ENCODE results near the gene QARS1. TPM values are rescaled to one million over a fixed set of nuclear protein-coding genes. Genes with fewer than 3 reads are reported as not detected.

Gene QARS1
- polyA plus RNA-seq, 1 of the 3 experiments (the other 2 are of a cell fraction), result 311 TPM

GRCh38 chr3:49058011-49058410 is 46.5 kb downstream of the QARS1 start:
- H3K9me3 ChIP-seq, result no peaks in the 10 kb centered on the region
- no peaks in the 10 kb centered on the region for H3K9me2 ChIP-seq
- CTCF ChIA-PET, result interaction anchor here (1.4 kb wide), 1 partner anchor 70 kb away, joined by 3 read pairs; no protein-coding TSS in a partner anchor
- H3K36me3 ChIP-seq (replicated peaks in 1 of 2; ENCODE audit: control insufficient read depth in 1 of 2, insufficient read depth in 2 of 2, low read length in 1 of 2), result peaks cover 20 to 51% of the 10 kb centered on the region in 2 experiments
- H3F3A ChIP-seq (replicated peaks; ENCODE audit: insufficient read depth), result no peaks in the 10 kb centered on the region
- 95% methylated on average over 7 of the region's 7 CpGs for WGBS (ENCODE audit: low lambda C conversion rate)
- POLR2A ChIA-PET, result interaction anchor here (0.7 kb wide), 1 partner anchor 51 kb away, joined by 3 read pairs; the partner anchor contains the start of gene WDR6
- no peak overlapping the region for H3K9ac ChIP-seq
- DNase-seq, result no peak
- H3K27ac ChIP-seq (ENCODE audit: low read depth in 2 of 2, low read length in 1 of 2), result no peak overlapping the region
- H3K4me3 ChIP-seq (ENCODE audit: low read depth in 2 of 2, low read length in 1 of 2), result no peak overlapping the region
- H3K27me3 ChIP-seq (ENCODE audit: insufficient read depth), result no peaks in the 10 kb centered on the region
- TF ChIP-seq EZH2phosphoT487 (IDR thresholded peaks at IDR 0.05; ENCODE audit: borderline replicate concordance, low read depth), result no peak
- no peak for TF ChIP-seq MXI1 (IDR thresholded peaks at IDR 0.05; ENCODE audit: low read depth, low read length)
- no peak for TF ChIP-seq CHD2 (IDR thresholded peaks at IDR 0.05; ENCODE audit: low read length, partially characterized antibody)
- no peak for TF ChIP-seq FOXJ3 (CRISPR knock-in tag; IDR thresholded peaks at IDR 0.05)
- TF ChIP-seq TAF1 (IDR thresholded peaks at IDR 0.05; ENCODE audit: borderline replicate concordance, low read depth, low read length), result no peak
- no peak for TF ChIP-seq MEF2A (IDR thresholded peaks at IDR 0.05; ENCODE audit: borderline replicate concordance, low read depth)
- no peak for TF ChIP-seq IRF3 (IDR thresholded peaks at IDR 0.05; ENCODE audit: low read depth, low read length)
- no peak for TF ChIP-seq GATA2 (CRISPR knock-in tag; IDR thresholded peaks at IDR 0.05)
- TF ChIP-seq USF2 (IDR thresholded peaks at IDR 0.05; ENCODE audit: borderline replicate concordance, low read depth, low read length), result no peak
- TF ChIP-seq TCF12 (IDR thresholded peaks at IDR 0.05), result no peak
- TF ChIP-seq YY1 (IDR thresholded peaks at IDR 0.05; ENCODE audit: low read depth), result no peak
- no peak for TF ChIP-seq MAX (IDR thresholded peaks at IDR 0.05; ENCODE audit: low read depth)
- H3K79me2 ChIP-seq (ENCODE audit: insufficient read depth), result peaks cover 58% of the 10 kb centered on the region; the same call in 1 of the 2 replicates
- no peak overlapping the region for H3K4me2 ChIP-seq
- no peaks in the 10 kb centered on the region; the same call in 1 of the 2 replicates for H4K20me1 ChIP-seq (ENCODE audit: insufficient read depth)
- H2AFZ ChIP-seq (ENCODE audit: low read depth), result no peak overlapping the region
- H3K4me1 ChIP-seq (ENCODE audit: control insufficient read depth in 1 of 2, insufficient read depth in 2 of 2, low read depth in 1 of 2, low read length in 1 of 2), result no peaks in the 10 kb centered on the region

- CTCF ChIA-PET, result interaction anchor here (1.4 kb wide), 1 partner anchor 392 kb away, joined by 3 read pairs; no protein-coding TSS in a partner anchor
- Histone ChIP-seq H3K4me3 (ENCODE audit: low read depth in 2 of 2, low read length in 1 of 2) (no peak overlapping the region), H4K20me1 (ENCODE audit: insufficient read depth) (no peaks in the 10 kb centered on the region; the same call in 1 of the 2 replicates), H3K9me2 (no peaks in the 10 kb centered on the region), H3K4me1 (ENCODE audit: control insufficient read depth in 1 of 2, insufficient read depth in 2 of 2, low read depth in 1 of 2, low read length in 1 of 2) (no peaks in the 10 kb centered on the region), H3K27me3 (ENCODE audit: insufficient read depth) (no peaks in the 10 kb centered on the region), H2AFZ (ENCODE audit: low read depth) (no peak overlapping the region), H3K36me3 (replicated peaks in 1 of 2; ENCODE audit: control insufficient read depth in 1 of 2, insufficient read depth in 2 of 2, low read length in 1 of 2) (peaks cover 20 to 56% of the 10 kb centered on the region in 2 experiments), H3K9me3 (no peaks in the 10 kb centered on the region), H3K9ac (no peak overlapping the region), H3F3A (replicated peaks; ENCODE audit: insufficient read depth) (no peaks in the 10 kb centered on the region), H3K4me2 (no peak overlapping the region), H3K79me2 (ENCODE audit: insufficient read depth) (peaks cover 53% of the 10 kb centered on the region; the same call in 1 of the 2 replicates), H3K27ac (ENCODE audit: low read depth in 2 of 2, low read length in 1 of 2) (no peak overlapping the region)
- POLR2A ChIA-PET, result no interaction called here
- no peak for DNase-seq
- 87% methylated on average over 7 of the region's 10 CpGs for WGBS (ENCODE audit: low lambda C conversion rate)
- TF ChIP-seq YY1 (IDR thresholded peaks at IDR 0.05; ENCODE audit: low read depth) (no peak), RAD21 (IDR thresholded peaks at IDR 0.05; ENCODE audit: low read length) (no peak), EZH2phosphoT487 (IDR thresholded peaks at IDR 0.05; ENCODE audit: borderline replicate concordance, low read depth) (no peak), USF1 (IDR thresholded peaks at IDR 0.05; ENCODE audit: borderline replicate concordance, low read depth) (no peak)
Measured at GRCh38 chr3:49057268-49057667, 47.3 kb downstream of the QARS1 start.

Measured in SK-N-SH (cell line).